HPDE6-E6E7 (cell line): ENCODE measurements around the gene NCAPD2.
"Not testable (repeated sequence)": the region's sequence is repeated elsewhere in the genome, so short reads cannot be mapped to it uniquely, and the experiment has no call there.

Experiments
- DNase-seq: peaks from one replicate; pipeline ENCODE4 v3.0.0; 2011; ENCODE audit warnings: missing footprints; ENCODE audit errors: extremely low spot score

The NCAPD2 gene

GRCh38 chr12:6548966-6549683 is 55.2 kb downstream of the NCAPD2 start:
- DNase-seq: no peak

DNA sequence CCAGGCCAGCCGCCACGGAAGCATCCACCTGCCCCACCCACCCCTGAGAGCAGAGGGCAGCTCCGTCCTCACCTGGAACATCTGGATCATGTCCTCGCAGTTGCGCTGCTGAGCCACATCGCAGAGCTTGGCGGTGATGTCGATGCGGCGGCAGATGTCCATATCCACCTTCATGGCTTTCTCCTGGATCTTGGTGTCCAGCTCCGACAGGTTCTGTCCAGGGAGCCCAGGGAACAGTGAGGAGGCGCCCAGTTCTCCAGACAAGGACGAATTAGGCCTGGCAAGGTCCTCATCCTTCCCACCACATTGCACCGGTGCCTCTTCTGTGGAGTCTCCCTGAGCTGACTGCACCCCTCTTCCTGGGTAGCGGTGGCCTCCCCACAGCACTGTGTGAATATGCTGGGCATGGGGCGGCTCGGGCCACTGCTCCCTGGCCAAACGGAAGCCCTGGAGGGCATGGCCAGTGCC is 55.8 kb downstream of the NCAPD2 start:
- no peak for DNase-seq

GRCh38 chr12:6550294-6551062 is 56.6 kb downstream of the NCAPD2 start:
- no peak for DNase-seq

- no peak for DNase-seq
Measured at GRCh38 chr12:6551063-6551461, 57.2 kb downstream of the NCAPD2 start.

DNA sequence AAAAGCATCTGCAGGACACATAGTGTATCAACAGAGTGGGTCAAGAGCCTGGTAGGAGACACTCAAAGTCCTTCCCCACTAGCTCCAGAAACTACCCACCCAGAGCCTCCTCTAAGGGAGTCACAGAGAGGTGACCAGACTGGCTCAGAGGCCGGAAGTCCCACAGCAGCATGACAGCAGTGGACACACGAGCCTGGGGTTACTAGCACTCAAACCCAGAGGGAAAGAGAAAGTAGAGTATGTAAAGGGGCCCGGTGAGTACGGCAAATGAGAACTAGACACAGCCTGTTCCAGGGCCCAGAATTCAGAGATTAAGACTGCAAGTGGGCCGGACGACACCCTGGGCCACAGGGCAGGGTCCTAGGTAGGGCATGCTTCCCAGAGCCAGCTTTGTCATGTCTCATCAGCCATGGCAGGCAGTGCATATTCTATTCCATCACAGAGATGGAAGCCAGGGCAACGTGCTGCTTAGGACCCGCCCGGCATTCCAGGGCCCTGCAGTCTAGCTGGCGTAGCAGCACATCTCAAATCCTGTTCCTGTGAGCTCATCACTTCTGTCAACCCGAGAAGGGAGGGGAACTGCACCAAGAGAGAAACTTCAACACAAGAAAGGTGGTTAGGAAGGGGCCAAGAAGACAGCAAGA is 57.7 kb downstream of the NCAPD2 start:
- DNase-seq: no peak

DNA sequence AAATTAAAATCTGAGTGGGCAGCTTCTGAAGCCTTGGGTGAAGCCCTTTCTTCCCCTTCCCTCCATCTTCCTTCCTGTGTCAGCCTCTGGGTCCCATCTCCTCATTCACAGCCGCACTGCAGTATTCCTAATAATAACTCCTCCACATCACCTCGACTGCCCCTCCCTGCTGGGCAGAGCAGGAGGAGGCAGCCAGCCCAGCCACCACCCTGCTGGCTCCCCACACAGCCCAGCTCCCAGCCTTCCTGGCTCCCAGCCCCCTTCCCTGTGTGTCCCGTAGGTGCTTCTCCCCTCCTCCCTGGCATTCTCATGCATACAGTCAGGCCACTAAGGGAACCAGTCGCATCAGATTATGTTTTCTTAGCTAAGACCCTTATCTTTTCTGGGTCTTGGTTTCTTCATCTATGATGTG is 58.2 kb downstream of the NCAPD2 start:
- DNase-seq: no peak

DNA sequence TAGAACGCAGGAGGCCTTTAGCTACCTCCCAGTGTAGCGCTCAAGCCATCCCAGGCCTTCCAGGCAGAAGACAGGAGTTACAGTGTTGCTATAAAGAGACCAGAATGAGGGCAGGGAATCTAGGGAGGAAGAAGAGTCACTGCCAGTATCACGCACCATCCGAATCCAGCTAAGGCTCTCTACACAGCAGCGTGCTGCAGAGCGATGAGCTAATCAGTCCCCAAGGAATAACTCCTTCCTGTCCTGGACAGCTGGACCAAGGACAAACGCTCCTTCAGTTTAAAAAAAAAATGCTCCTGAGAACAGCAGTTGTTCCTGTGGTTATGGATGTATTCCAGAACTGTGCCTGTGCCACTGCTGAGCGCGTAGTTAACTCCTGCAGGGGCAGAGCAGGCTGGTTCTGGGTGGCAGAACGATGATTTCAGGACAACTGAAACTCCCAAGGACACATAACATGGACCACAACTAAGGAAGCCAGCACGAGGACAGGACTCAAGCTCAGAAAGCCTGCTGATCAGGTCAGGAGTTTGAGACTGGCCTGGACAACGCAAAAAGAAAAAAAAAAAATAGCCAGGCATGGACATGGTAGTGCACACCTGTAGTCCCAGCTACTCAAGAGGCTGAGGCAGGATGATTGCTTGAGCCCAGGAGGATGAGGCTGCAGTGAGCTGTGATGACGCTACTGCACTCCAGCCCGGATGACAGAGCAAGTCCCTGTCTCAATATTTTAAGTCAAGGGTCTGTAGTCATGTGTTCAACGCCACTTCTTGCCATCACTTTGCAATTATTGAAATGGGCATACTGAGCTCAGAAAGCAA is 59.4 kb downstream of the NCAPD2 start:
- DNase-seq: no peak

GRCh38 chr12:6554168-6555017 is 60.5 kb downstream of the NCAPD2 start:
- DNase-seq: no peak

DNA sequence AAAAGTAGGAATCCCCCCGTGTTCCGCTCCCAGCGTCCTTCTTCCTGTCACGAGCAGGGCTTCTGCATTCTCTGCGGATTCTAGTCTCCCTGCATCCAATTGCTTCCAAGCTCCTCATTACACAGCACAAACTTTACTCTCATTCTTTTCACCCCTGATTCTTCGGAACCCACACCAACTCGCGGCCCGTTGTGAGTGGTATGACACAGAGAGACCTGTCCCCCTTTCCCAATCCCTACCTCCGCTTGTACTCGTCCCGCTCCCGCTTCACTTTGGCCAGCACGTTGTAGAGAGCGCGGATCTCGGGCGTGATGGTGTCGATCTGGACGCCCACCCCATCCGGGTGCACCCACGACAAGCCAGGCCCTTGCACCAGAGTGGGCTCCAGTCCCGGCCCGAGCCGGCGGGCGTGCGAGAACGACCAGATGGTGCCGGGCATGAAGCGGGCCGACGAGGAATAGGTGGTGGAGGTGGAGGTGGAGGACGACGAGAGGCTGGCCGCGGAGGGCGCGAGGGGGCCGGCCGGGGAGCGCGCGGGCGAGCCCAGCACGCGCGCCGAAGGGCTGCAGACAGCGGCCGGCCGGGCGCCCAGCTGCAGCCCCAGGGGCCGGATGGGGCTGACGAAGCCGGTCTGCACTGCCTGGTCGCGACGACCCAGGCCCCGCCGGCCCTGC is 61.3 kb downstream of the NCAPD2 start:
- no peak for DNase-seq

DNA sequence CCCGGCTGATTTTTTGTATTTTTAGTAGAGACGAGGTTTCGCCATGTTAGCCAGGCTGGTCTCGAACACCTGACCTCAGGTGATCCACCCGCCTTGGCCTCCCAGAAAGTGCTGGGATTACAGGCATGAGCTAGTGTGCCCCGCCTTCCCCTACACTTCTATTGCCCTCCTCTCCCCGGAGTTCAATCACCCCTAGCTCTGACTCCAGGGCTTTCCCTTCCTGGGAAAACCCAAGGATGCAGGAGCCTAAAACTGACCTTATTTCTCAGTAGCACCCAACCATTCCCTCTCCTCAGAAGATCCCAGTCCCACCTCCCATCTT is 62.6 kb downstream of the NCAPD2 start:
- not testable (repeated sequence) for DNase-seq

GRCh38 chr12:6556857-6557256 is 63.0 kb downstream of the NCAPD2 start:
- DNase-seq: no peak

DNA sequence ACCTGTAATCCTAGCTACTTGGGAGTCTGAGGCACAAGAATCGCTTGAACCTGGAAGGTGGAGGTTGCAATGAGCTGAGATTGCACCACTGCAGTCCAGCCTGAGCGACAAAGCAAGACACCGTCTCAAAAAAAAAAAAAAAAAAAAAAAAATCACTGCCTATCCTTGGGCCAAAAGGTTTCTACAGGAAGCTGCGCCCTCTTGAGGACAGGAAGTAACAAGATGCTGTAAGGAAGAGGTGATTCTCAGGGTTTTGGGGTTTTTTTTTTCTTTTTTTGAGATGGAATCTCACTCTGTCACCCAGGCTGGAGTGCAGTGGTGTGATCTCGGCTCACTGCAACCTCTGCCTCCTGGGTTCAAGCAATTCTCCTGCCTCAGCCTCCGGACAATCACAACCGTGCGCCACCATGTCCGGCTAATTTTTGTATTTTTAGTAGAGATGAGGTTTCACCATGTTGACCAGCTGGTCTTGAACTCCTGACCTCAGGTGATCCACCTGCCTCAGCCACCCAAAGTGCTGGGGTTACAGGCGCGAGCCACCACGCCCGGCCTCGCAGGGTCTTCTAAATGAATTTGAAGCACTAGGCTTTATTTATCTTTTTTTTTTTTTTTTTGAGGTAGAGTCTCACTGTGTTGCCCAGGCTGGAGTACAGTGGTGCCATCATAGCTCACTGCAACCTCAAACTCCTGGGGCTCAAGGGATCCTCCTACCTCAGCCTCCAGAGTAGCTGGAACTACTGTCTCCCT is 64.3 kb downstream of the NCAPD2 start:
- DNase-seq: not testable (repeated sequence)

- DNase-seq: no peak
Measured at GRCh38 chr12:6559500-6559899, 65.6 kb downstream of the NCAPD2 start.

DNA sequence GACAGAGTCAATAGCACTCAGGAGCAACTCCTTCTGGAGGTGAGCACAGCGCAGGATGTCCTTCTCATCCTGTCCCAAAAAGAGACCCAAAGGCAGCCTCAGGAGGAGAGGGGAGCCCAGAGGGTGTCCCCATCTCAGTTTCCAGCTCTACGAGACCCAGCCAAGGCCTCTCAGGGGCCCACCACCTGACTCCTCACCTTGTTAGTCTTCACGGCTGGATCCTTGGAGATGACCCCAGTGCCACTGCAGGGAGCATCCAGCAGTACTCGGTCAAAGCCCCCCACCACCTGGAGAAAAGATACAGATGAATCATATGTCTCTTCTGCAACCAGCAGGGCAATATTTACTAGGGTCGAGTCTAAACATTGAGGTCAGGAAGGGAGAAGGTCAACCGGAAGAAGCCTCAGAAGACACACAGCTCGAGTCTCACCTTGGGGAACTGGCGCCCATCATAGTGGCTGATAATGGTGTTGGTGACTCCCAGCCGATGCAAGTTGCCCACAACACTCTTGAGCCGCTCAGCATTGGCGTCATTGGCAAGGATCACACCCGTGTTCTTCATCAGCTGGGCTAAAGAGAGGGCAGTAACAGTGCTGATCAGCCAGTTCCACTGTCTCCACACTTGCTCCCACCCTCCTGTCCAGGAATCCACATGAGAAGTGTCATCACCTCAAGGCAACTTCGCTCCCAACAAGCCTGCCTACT is 66.8 kb downstream of the NCAPD2 start:
- no peak for DNase-seq

DNA sequence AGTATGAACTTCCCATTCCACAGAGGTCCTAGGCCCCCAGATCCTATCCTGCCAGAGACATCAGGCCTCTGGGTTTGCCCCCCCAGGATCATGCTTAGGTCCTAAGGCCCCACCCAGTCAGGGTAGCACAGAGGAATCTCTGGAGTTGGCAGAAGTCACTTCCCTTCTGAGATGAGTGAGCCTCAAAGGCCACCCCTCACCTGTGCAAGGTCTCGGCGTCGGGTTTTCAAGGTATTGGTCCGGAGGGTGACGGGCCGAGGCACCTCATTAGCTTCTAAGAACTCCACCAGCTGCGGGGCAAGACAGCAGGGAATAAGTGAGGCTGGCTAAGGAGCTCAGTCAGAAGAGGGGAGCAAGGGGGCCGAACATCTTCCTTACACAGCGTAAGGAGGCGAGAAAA is 69.0 kb downstream of the NCAPD2 start:
- DNase-seq: no peak

GRCh38 chr12:6563448-6564050 is 69.6 kb downstream of the NCAPD2 start:
- DNase-seq: no peak

GRCh38 chr12:6567112-6567670 is 73.3 kb downstream of the NCAPD2 start:
- no peak for DNase-seq

GRCh38 chr12:6569312-6569711 is 75.4 kb downstream of the NCAPD2 start:
- no peak for DNase-seq
